ENCODE results near the gene CSAD.
"Not testable (repeated sequence)": the region's sequence is repeated elsewhere in the genome, so short reads cannot be mapped to it uniquely, and the experiment has no call there.

CSAD gene

GRCh38 chr12:53218551-53219291 is 38.0 kb upstream of the CSAD start:
- FAIRE-seq = no peak
- DNase-seq (ENCODE audit: low spot score) = no peak

DNA sequence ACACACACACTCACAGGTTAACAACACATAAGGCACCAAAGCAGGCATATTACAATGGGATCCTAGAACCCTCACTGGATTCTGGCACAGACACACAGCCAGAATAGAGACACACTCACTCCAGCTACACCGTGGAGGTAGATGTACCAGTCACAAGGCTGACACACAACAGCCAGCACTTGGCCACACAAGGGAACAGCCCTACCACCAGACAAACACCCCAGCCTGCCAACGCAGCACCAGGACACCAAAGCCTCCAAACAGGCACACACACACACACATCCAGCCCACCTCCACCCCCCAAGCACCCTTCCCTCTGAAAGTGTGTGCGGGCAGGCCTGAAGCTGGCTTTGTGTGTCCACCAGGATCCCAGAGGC is 37.2 kb upstream of the CSAD start:
- FAIRE-seq (no peak), DNase-seq (ENCODE audit: low spot score) (no peak)

- no peak for FAIRE-seq
- DNase-seq (ENCODE audit: low spot score) = no peak
Observed at GRCh38 chr12:53217051-53217930, 36.6 kb upstream of the CSAD start.

GRCh38 chr12:53215497-53215896 is 34.8 kb upstream of the CSAD start:
- FAIRE-seq = no peak

GRCh38 chr12:53214687-53215455 is 34.1 kb upstream of the CSAD start:
- FAIRE-seq (no peak), DNase-seq (ENCODE audit: low spot score) (no peak)

More at GRCh38 chr12:53215497-53215896, 34.8 kb upstream of the CSAD start:
- DNase-seq (ENCODE audit: low spot score) = no peak

DNA sequence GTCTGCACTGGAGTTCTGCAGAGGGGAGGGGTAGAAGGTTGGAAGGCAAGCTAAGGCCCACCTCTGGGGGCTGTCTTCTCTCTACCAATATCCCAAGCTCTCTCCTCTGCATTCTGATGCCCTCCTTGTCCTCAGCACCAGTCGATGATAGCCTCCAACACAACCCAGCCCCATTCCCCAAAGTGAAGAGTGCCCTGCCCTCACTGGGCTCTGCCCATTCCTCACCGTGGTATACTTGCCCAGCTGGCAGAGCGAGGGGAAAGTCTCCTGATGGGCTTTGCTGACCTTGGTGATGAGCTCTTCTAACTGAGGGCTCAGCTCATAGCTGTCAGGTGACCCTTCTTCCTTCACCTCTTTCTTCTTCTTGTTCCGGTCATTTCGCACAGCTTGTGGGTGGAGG is 33.5 kb upstream of the CSAD start:
- no peak for DNase-seq (ENCODE audit: low spot score)
- FAIRE-seq = no peak

DNA sequence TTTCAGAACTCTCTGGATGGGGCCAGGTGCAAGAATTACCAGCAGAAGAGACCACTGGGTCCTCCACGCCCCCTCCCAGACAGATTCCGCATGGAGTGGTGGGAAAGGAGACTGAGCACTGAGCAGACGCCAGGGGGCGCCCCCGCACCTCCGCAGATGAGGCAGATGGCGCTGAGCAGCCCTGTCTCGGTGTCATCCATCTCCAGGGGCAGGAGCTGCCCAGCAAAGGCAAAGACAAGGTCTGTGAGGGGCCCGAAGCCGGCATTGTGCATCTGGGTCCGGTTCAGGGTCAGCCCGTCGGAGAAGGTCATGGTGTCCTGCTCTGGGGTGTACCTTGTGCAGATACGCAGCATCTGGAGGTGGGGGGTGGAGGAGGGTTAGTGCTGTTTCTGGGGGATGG is 32.6 kb upstream of the CSAD start:
- no peak for FAIRE-seq

DNA sequence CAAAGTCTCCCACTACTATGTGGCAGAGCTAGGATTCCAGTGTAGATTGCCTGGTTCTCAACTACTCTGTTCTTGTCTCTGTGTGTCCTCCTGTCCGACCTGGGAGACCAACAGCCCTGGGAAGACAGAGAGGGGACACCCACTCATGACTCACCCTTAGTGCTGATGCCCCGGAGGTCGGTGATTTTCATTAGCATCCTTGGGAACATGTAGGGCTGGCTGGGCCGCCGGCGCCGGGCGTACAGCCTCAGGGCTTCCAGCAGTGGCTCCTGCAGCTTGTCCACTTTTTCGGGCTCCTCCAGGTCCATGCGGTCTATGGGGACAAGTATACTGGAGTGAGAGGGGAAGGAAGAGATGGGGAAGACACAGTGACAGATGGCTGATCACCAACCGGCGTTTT is 32.2 kb upstream of the CSAD start:
- FAIRE-seq = no peak

More for the DNA sequence above, 32.6 kb upstream of the CSAD start:
- DNase-seq (ENCODE audit: low spot score) = peak; percentile 79

DNA sequence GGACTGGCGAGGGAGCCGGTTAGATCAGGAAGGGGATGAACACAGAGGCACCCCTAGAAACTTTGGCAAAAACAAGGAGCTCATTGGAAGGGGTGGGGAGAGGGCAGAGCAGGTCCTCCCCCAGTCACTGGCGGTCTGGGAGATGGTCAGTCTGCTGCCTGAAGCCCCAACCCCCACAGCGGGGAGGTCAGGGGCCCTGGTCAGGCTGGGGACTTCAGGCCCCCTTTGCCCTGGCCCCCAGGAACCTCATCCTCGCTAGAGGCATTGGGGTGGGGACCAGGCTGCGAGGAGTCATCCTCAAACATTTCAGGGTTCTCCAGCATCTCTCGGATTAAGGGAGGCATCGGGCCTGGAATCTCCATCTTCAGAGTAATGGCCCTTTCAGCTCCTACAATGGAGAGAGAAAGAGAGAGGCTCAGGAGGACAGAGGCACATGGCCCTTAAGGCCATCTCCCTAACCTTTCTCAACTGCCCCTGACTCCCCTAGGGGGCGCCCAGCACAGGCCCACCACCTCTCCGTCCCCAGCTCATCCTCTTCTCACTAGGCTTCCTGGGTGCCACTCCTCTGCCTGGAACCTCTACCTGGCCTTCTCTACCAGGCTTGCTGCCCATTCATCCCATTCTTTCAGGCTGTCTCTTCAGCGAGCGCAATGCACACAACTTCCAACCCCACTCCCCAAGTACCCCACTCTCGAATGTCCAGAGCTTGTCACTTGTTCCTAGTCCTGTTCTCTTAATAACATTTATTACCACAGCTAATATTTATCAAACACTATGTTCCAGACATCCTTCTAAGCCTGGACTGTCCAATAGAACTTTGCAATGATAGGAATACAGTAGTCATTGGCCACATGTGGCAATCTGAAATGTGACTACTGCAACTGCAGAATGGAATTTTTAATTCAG is 31.0 kb upstream of the CSAD start:
- DNase-seq (ENCODE audit: low spot score) (no peak), FAIRE-seq (no peak)

More for the DNA sequence above, 32.2 kb upstream of the CSAD start:
- no peak for DNase-seq (ENCODE audit: low spot score)

- DNase-seq (ENCODE audit: low spot score) = no peak
- no peak for FAIRE-seq
Observed at GRCh38 chr12:53210843-53211242, 30.1 kb upstream of the CSAD start.

DNA sequence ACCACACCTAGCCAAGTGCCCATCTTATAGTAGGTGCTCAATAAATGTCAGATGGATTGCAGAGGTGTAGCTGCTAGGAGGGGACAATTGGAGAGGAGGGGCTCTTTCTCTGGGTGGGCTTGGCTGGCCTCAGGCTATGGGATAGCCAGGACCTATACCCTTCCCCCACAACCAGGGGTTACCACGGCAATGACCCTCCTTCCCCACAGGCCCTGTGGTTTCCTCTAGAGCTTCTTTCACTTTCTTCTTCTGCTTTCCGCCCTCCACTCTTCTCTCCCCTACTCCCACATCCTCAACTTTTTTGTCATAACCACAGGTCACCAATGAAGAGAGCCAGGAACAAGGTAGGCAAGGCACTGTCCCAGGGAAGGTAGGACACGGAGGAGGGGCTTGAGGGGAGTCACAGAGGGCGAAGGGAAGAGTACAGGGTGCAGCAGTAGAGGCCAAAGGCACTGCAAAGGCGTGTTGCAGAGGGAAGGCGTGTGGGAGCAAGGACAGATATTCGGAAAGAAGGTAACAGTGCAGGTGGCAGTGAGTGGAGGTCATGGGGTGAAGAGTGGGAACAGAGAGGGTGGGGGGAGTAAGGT is 28.2 kb upstream of the CSAD start:
- DNase-seq (ENCODE audit: low spot score) (no peak), FAIRE-seq (no peak)

DNA sequence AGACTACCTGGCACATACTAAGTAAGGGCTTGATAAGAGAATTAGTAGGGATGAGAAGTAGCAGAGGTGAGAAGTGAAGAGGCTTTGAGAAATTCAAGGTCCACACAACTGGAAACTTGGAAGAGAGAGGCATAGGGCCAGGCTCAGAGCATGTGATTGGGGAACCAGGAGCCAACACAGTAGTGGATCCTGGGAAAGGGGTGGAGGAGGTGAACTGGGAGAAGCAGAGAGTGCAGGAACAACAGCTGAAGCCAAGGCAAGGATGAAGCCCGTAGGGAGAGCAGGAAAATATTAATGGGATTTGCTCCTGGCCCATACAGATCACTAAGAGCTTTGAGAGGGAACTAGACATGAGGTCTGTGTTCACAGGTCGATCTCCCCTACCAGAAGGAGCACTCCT is 27.7 kb upstream of the CSAD start:
- no peak for DNase-seq (ENCODE audit: low spot score)
- no peak for FAIRE-seq

GRCh38 chr12:53207042-53207441 is 26.3 kb upstream of the CSAD start, which contains the start of gene ITGB7:
Gene ITGB7 (minus strand): TSS chr12:53207251. CDS start chr12:53200443, 6,808 bp downstream.
- FAIRE-seq (no peak), DNase-seq (ENCODE audit: low spot score) (no peak)

DNA sequence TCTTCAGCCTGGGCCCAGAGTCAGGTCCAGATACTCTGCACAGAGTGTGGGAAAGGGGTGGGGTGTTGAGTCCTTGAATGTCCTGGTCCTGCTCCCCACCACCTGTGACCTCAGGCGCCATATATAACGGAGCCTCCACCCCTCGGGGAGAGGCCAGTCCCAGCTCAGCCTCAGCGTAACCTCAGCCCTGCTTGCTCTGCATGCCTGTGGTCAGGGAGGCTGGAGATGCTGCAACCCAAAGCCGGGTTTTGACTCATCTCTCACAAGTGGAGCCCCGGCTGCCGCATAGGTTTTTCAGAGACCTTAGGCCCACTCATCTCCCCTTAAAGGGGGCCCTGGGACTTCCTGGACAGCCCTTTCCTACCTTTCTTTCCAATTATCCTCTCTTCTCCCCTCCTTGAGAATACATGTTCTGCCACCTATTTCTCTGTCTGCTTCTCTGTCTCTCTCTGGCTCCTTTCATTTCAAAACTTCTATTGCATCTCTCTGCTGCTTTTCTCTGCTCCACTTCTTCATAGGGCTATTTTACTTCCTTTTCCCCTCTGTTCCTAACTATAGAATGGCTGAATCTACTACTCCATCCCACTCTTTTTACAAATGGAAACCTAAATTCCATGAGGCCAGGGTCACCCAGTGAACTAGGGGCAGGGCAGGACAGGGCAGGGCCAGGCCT is 25.2 kb upstream of the CSAD start:
- FAIRE-seq (no peak), DNase-seq (ENCODE audit: low spot score) (peak; percentile 86)

GRCh38 chr12:53204351-53204750 is 23.6 kb upstream of the CSAD start:
- DNase-seq (ENCODE audit: low spot score) (no peak), FAIRE-seq (no peak)

DNA sequence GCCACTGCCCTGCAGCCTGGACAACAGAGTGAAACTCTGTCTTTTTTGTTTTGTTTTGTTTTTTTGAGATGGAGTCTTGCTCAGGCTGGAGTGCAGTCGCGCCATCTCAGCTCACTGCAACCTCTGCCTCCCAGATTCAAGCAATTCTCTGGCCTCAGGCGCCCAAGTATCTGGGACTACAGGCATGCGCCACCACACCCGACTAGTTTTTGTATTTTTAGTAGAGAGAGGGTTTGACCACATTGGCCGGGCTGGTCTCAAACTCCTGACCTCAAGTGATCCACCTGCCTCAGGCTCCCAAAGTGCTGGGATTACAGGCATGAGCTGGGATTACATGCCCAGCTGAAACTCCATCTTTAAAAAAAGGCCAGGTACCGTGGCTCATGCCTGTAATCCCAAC is 21.6 kb upstream of the CSAD start:
- FAIRE-seq = not testable (repeated sequence)

DNA sequence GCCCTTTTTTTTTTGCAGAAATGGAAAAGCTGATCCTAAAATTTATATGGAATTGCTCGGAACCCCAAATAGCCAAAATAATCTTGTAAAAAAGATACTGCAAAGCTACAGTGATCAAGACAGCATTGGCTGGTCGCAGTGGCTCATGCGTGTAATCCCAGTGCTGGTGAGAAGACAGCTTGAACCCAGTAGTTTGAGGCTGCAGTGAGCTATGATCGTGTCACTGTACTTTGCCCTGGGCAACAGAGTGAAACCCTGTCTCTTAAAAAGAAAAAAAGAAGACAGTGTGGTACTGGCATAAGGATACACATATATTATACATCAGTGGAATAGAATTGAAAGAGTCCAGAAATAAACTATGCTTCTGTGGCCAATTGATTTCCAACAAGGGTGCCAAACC is 20.9 kb upstream of the CSAD start:
- DNase-seq (ENCODE audit: low spot score) (no peak), FAIRE-seq (no peak)

More for the DNA sequence above, 21.6 kb upstream of the CSAD start:
- DNase-seq (ENCODE audit: low spot score) = not testable (repeated sequence)

- DNase-seq (ENCODE audit: low spot score) (no peak), FAIRE-seq (no peak)
Observed at GRCh38 chr12:53201177-53201541, 20.4 kb upstream of the CSAD start.

DNA sequence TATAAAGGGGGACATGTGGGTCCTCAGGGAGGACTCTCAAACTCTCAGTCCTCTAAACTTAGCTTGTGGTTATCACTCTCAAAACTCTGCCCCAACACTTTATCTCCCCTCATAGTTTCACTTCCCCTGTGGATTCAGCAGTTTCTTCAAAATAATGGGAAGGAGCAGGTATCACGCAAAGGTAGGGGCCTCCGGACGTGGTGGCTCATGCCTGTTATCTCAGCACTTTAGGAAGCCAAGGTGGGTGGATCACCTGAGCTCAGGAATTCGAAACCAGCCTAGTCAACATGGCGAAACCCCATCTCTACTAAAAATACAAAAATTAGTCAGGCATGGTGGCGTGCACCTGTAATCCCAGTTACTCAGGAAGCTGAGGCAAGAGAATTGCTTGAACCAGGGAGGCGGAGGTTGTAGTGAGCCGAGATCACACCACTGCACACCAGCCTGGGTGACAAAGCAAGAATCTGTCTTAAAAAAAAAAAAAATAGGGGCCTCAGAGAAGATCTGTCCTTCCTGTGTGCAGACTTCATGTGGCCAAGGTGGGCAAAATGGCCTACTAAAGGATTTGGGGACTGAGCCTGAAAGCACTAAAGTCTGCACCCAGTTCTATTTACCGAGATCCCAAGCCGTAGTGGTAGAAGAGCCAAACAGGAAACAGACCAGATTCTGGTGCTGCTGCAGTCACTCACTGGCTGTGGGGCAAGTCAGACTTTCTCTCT is 19.9 kb upstream of the CSAD start:
- FAIRE-seq = no peak

More for the DNA sequence above, 19.9 kb upstream of the CSAD start:
- DNase-seq (ENCODE audit: low spot score) = no peak
